Measurements from ENCODE around the gene SIAE. TPM values are rescaled to one million over a fixed set of nuclear protein-coding genes. Genes with fewer than 3 reads are reported as not detected.

The SIAE gene
- total RNA-seq, 1 donor from 2014 or later: 13.8 TPM

GRCh38 chr11:124602193-124602592 lies 71.3 kb downstream of the SIAE start:
- TF ChIP-seq CTCF (IDR thresholded peaks at IDR 0.05): no peak
- DNase-seq (ENCODE audit: extremely low spot score, unreplicated experiment): no peak
- Mint-ChIP-seq H3K9me3 (ENCODE audit: unreplicated experiment) (no peaks in the 10 kb centered on the region), H3K4me3 (ENCODE audit: unreplicated experiment) (no peak overlapping the region), H3K36me3 (ENCODE audit: unreplicated experiment) (no peaks in the 10 kb centered on the region), H3K4me1 (ENCODE audit: unreplicated experiment) (no peaks in the 10 kb centered on the region), H3K27ac (ENCODE audit: unreplicated experiment) (no peak overlapping the region), H3K27me3 (ENCODE audit: unreplicated experiment) (peaks cover 21% of the 10 kb centered on the region)

GRCh38 chr11:124600621-124601320 lies 72.8 kb downstream of the SIAE start:
- H3K36me3 Mint-ChIP-seq (ENCODE audit: unreplicated experiment): no peaks in the 10 kb centered on the region
- H3K9me3 Mint-ChIP-seq (ENCODE audit: unreplicated experiment): no peaks in the 10 kb centered on the region
- H3K27me3 Mint-ChIP-seq (ENCODE audit: unreplicated experiment): peaks cover 32% of the 10 kb centered on the region
- no peak overlapping the region for H3K4me3 Mint-ChIP-seq (ENCODE audit: unreplicated experiment)
- no peak overlapping the region for H3K27ac Mint-ChIP-seq (ENCODE audit: unreplicated experiment)
- H3K4me1 Mint-ChIP-seq (ENCODE audit: unreplicated experiment): no peaks in the 10 kb centered on the region
- no peak for TF ChIP-seq CTCF (IDR thresholded peaks at IDR 0.05)
- no peak for DNase-seq (ENCODE audit: extremely low spot score, unreplicated experiment)

DNA sequence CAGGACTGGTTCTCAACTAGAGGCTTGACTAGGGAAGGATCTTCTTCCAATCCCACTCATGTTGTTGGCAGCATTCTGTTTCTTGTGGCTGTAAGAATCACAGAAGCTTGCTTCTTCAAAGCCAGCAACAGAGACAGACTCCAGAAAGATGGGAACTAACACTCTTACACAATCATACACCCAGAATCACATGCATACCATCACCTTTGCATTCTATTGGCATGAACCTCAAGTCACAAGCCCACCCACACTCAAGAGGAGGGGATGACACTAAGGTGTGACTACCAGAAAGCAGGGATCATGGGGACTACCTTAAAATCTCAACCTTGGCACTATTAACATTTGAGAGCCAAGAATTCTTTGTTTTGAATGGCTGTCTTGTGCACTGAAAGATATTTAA lies 75.9 kb downstream of the SIAE start:
- Mint-ChIP-seq H3K4me1 (ENCODE audit: unreplicated experiment) (no peaks in the 10 kb centered on the region), H3K27me3 (ENCODE audit: unreplicated experiment) (peaks cover 45% of the 10 kb centered on the region), H3K9me3 (ENCODE audit: unreplicated experiment) (no peaks in the 10 kb centered on the region), H3K4me3 (ENCODE audit: unreplicated experiment) (no peak overlapping the region), H3K36me3 (ENCODE audit: unreplicated experiment) (no peaks in the 10 kb centered on the region), H3K27ac (ENCODE audit: unreplicated experiment) (no peak overlapping the region)
- no peak for DNase-seq (ENCODE audit: extremely low spot score, unreplicated experiment)
- no peak for TF ChIP-seq CTCF (IDR thresholded peaks at IDR 0.05)

- Mint-ChIP-seq H3K36me3 (ENCODE audit: unreplicated experiment) (no peaks in the 10 kb centered on the region), H3K27me3 (ENCODE audit: unreplicated experiment) (peaks cover 41% of the 10 kb centered on the region), H3K4me3 (ENCODE audit: unreplicated experiment) (no peak overlapping the region), H3K9me3 (ENCODE audit: unreplicated experiment) (no peaks in the 10 kb centered on the region), H3K27ac (ENCODE audit: unreplicated experiment) (no peak overlapping the region), H3K4me1 (ENCODE audit: unreplicated experiment) (no peaks in the 10 kb centered on the region)
- no peak for TF ChIP-seq CTCF (IDR thresholded peaks at IDR 0.05)
- no peak for DNase-seq (ENCODE audit: extremely low spot score, unreplicated experiment)
Measured at GRCh38 chr11:124595302-124595701, 78.2 kb downstream of the SIAE start.

- no peak overlapping the region for H3K27ac Mint-ChIP-seq (ENCODE audit: unreplicated experiment)
- no peak for DNase-seq (ENCODE audit: extremely low spot score, unreplicated experiment)
- no peaks in the 10 kb centered on the region for H3K4me1 Mint-ChIP-seq (ENCODE audit: unreplicated experiment)
- H3K4me3 Mint-ChIP-seq (ENCODE audit: unreplicated experiment): no peak overlapping the region
- no peaks in the 10 kb centered on the region for H3K9me3 Mint-ChIP-seq (ENCODE audit: unreplicated experiment)
- peaks cover 51% of the 10 kb centered on the region for H3K27me3 Mint-ChIP-seq (ENCODE audit: unreplicated experiment)
- H3K36me3 Mint-ChIP-seq (ENCODE audit: unreplicated experiment): no peaks in the 10 kb centered on the region
- no peak for TF ChIP-seq CTCF (IDR thresholded peaks at IDR 0.05)
Measured at GRCh38 chr11:124592627-124593026, 80.9 kb downstream of the SIAE start.
